HCT116 (cell line): ENCODE measurements around the gene ATM. TPM values are rescaled to one million over a fixed set of nuclear protein-coding genes. Genes with fewer than 3 reads are reported as not detected.

Source experiments
- ATAC-seq: fragments of 200-7000 bp; cut with Tn5 transposase; 2 replicates; pipeline ENCODE4 v1.9.1; 2020; ENCODE audit warnings: mild to moderate bottlenecking, moderate library complexity
- BruUV-seq: library from RNA; stranded (reverse); fragments of 400-500 nt; replicated peaks from 2 replicates; lab custom pipeline; 2021; lab: Mats Ljungman, UMichigan
- CTCF ChIA-PET: fragments of 300-600 bp; sonication (Branson Sonifier 250); formaldehyde crosslinking; loops from one replicate; lab custom pipeline; 2021; ENCODE audit warnings: antibody characterized with exemption; lab: Charles Lee
- POLR2A ChIA-PET: fragments of 300-600, 350-600 bp; sonication (Branson Sonifier 250); formaldehyde crosslinking; loops from one replicate; lab custom pipeline; 2021; ENCODE audit warnings: antibody characterized with exemption; lab: Charles Lee
- RAD21 ChIA-PET, 2 experiments: fragments of 300-600 bp; sonication (Branson Sonifier 250); formaldehyde crosslinking; loops; one replicate each; lab custom pipeline; 2023; ENCODE audit warnings: low total read pairs in 2 of 2; ENCODE audit not compliant: uncharacterized antibody in 2 of 2, unreplicated experiment in 2 of 2, low non-redundant PET in 1 of 2; lab: Charles Lee
- DNase-seq: peaks from one replicate; pipeline ENCODE4 v3.0.0-alpha.2; 2010; ENCODE audit warnings: low read depth, low spot score
- H2AFZ ChIP-seq: fragments of 200-600 bp; shearing (Covaris generic), sonication (generic); 2 replicates; pipeline ENCODE4 v1.6.1; 2017; ENCODE audit warnings: low read depth, mixed run types, mixed read lengths, antibody characterized with exemption, low read length; ENCODE audit not compliant: poor library complexity, severe bottlenecking
- H3K27ac ChIP-seq: 2 replicates; pipeline ENCODE4 v1.5.1; 2012; ENCODE audit warnings: low read depth, low read length
- H3K27me3 ChIP-seq: fragments of 200-600 bp; sonication (generic); 2 replicates; pipeline ENCODE4 v1.6.1; 2016; ENCODE audit warnings: mixed run types, low read length, mixed read lengths; ENCODE audit not compliant: insufficient read depth
- H3K36me3 ChIP-seq, 2 experiments: fragments of 200-500 bp in 1 of 2; fragments of 200-600 bp in 1 of 2; sonication (Bioruptor generic) in 1 of 2; sonication (generic) in 1 of 2; 2 replicates each; pipeline versions ENCODE4 v1.5.1 to v1.6.1; 2014 to 2016; ENCODE audit warnings: low read length in 2 of 2, inconsistent platforms in 1 of 2, mixed read lengths in 1 of 2, mixed run types in 1 of 2; ENCODE audit not compliant: insufficient read depth in 2 of 2, control insufficient read depth in 1 of 2
- H3K4me1 ChIP-seq, 2 experiments: fragments of 200-600 bp in 1 of 2; sonication (generic) in 1 of 2; 2 replicates each; pipeline versions ENCODE4 v1.5.1 to v1.6.1; 2012 to 2017; ENCODE audit warnings: low read length in 2 of 2, inconsistent platforms in 1 of 2, mild to moderate bottlenecking in 1 of 2, mixed read lengths in 1 of 2, mixed run types in 1 of 2, moderate library complexity in 1 of 2; ENCODE audit not compliant: insufficient read depth in 2 of 2, control insufficient read depth in 1 of 2
- H3K4me2 ChIP-seq: fragments of 200-600 bp; sonication (generic); 2 replicates; pipeline ENCODE4 v1.6.1; 2017; ENCODE audit warnings: mixed run types, low read length, mixed read lengths
- H3K4me3 ChIP-seq, 2 experiments: fragments of 200-600 bp in 1 of 2; sonication (generic) in 1 of 2; replicated peaks in 1 of 2; 2 replicates each; pipeline ENCODE4 v1.5.1; 2011 to 2016; ENCODE audit warnings: low read length in 2 of 2, control low read depth in 1 of 2, low read depth in 1 of 2, mild to moderate bottlenecking in 1 of 2, mixed read lengths in 1 of 2, mixed run types in 1 of 2
- H3K79me2 ChIP-seq: fragments of 200-600 bp; sonication (generic); 2 replicates; pipeline ENCODE4 v1.6.1; 2017; ENCODE audit warnings: mild to moderate bottlenecking, mixed run types, low read length, moderate library complexity, mixed read lengths; ENCODE audit not compliant: insufficient read depth
- H3K9ac ChIP-seq: fragments of 200-600 bp; sonication (generic); 2 replicates; pipeline ENCODE4 v1.6.1; 2016; ENCODE audit warnings: low read length, mixed read lengths
- H3K9me2 ChIP-seq: fragments of 200-600 bp; sonication (generic), shearing (Covaris generic); 2 replicates; pipeline ENCODE4 v1.6.1; 2017; ENCODE audit warnings: mixed run types, mild to moderate bottlenecking, moderate library complexity; ENCODE audit not compliant: insufficient read depth
- H3K9me3 ChIP-seq, 2 experiments: fragments of 200-500 bp in 1 of 2; fragments of 200-600 bp in 1 of 2; sonication (Bioruptor generic) in 1 of 2; sonication (generic) in 1 of 2; 2 replicates each; pipeline ENCODE4 v1.6.1; 2014 to 2017; ENCODE audit warnings: low read length in 2 of 2, mixed read lengths in 2 of 2, inconsistent platforms in 1 of 2, low read depth in 1 of 2, mild to moderate bottlenecking in 1 of 2, mixed run types in 1 of 2, moderate library complexity in 1 of 2; ENCODE audit not compliant: control insufficient read depth in 1 of 2, insufficient read depth in 1 of 2
- H4K20me1 ChIP-seq: fragments of 200-600 bp; sonication (generic), shearing (Covaris generic); 2 replicates; pipeline ENCODE4 v1.6.1; 2017; ENCODE audit warnings: mixed run types, mild to moderate bottlenecking, moderate library complexity; ENCODE audit not compliant: insufficient read depth
- ATF3 ChIP-seq: IDR thresholded peaks from 2 replicates; pipeline ENCODE4 v1.6.1; 2012
- CEBPB ChIP-seq: IDR thresholded peaks from 2 replicates; pipeline ENCODE4 v1.6.1; 2012; ENCODE audit warnings: low read depth
- CTCF ChIP-seq, 3 experiments: fragments of 200-600 bp in 1 of 3; sonication (generic) in 1 of 3; IDR thresholded peaks in 2 of 3; conservative IDR thresholded peaks in 1 of 3; 2 replicates each; pipeline ENCODE4 v1.5.1; 2012 to 2017; ENCODE audit warnings: low read depth in 2 of 3, low read length in 2 of 3, antibody characterized with exemption in 1 of 3, borderline replicate concordance in 1 of 3, control low read depth in 1 of 3, mild to moderate bottlenecking in 1 of 3, mixed read lengths in 1 of 3, mixed run types in 1 of 3, moderate library complexity in 1 of 3; ENCODE audit not compliant: insufficient read depth in 1 of 3
- EGR1 ChIP-seq: IDR thresholded peaks from 2 replicates; pipeline ENCODE4 v1.6.1; 2012; ENCODE audit warnings: low read depth
- ELF1 ChIP-seq: IDR thresholded peaks from 2 replicates; pipeline ENCODE4 v1.6.1; 2012; ENCODE audit warnings: low read depth, borderline replicate concordance
- EZH2 ChIP-seq: fragments of 200-600 bp; sonication (generic); IDR thresholded peaks from 2 replicates; pipeline ENCODE4 v1.6.1; 2017; ENCODE audit warnings: antibody characterized with exemption, mixed run types
- EZH2phosphoT487 ChIP-seq: fragments of 200-600 bp; IDR thresholded peaks from 2 replicates; pipeline ENCODE4 v1.6.1; 2018; ENCODE audit warnings: antibody characterized with exemption, borderline replicate concordance
- FOSL1 ChIP-seq: IDR thresholded peaks from 2 replicates; pipeline ENCODE4 v1.6.1; 2012; ENCODE audit warnings: low read depth
- JUND ChIP-seq: IDR thresholded peaks from 2 replicates; pipeline ENCODE4 v1.6.1; 2012
- POLR2A ChIP-seq: IDR thresholded peaks from 2 replicates; pipeline ENCODE4 v1.7.0; 2011; ENCODE audit warnings: borderline replicate concordance; ENCODE audit not compliant: insufficient read depth, insufficient read length; ENCODE audit errors: extremely low read depth
- RAD21 ChIP-seq: IDR thresholded peaks from 2 replicates; pipeline ENCODE4 v1.6.1; 2012; ENCODE audit warnings: low read depth, mild to moderate bottlenecking
- REST ChIP-seq: IDR thresholded peaks from 2 replicates; pipeline ENCODE4 v1.6.1; 2012; ENCODE audit warnings: low read depth
- TCF7L2 ChIP-seq: IDR thresholded peaks from 2 replicates; pipeline ENCODE4 v1.7.0; 2011; ENCODE audit warnings: borderline replicate concordance, inconsistent platforms; ENCODE audit not compliant: insufficient read depth, insufficient read length; ENCODE audit errors: extremely low read depth
- YY1 ChIP-seq: IDR thresholded peaks from 2 replicates; pipeline ENCODE4 v1.6.1; 2011; ENCODE audit warnings: low read length, low read depth, moderate library complexity, mild to moderate bottlenecking; ENCODE audit not compliant: insufficient replicate concordance; ENCODE audit errors: extremely low read depth
- ZBTB33 ChIP-seq: IDR thresholded peaks from 2 replicates; pipeline ENCODE4 v1.6.1; 2011; ENCODE audit warnings: mild to moderate bottlenecking, low read length, moderate library complexity; ENCODE audit not compliant: insufficient replicate concordance; ENCODE audit errors: extremely low read depth
- ZFX ChIP-seq: fragments of 450-650 bp; IDR thresholded peaks from 2 replicates; pipeline ENCODE4 v1.6.1; 2017
- ZNF274 ChIP-seq: fragments of 200-500 bp; sonication (Bioruptor generic); IDR thresholded peaks from 2 replicates; pipeline ENCODE4 v1.6.1; 2014; ENCODE audit warnings: mild to moderate bottlenecking, low read depth, low read length, inconsistent platforms
- intact Hi-C: fragments of 100-400 bp; cut with micrococcal nuclease; formaldehyde crosslinking; loops from 2 replicates; pipeline ENCODE4 v1.10.0; 2022
- total RNA-seq: library from RNA; stranded (reverse); gene quantifications from one replicate; pipeline ENCODE4 v1.2.1, GENCODE V29; 2021; ENCODE audit not compliant: unreplicated experiment

Gene ATM
- total RNA-seq, 1 experiment from 2014 or later: 32.2 TPM

GRCh38 chr11:108398439-108398838 is 175.6 kb downstream of the ATM start:
- Histone ChIP-seq H3K27ac (no peak overlapping the region), H3K9me3 (no peaks in the 10 kb centered on the region), H3K9ac (no peak overlapping the region), H4K20me1 (no peaks in the 10 kb centered on the region), H3K36me3 (no peaks in the 10 kb centered on the region), H3K4me2 (no peak overlapping the region), H3K4me1 (no peaks in the 10 kb centered on the region), H3K27me3 (no peaks in the 10 kb centered on the region), H3K79me2 (no peaks in the 10 kb centered on the region), H3K9me2 (no peaks in the 10 kb centered on the region), H3K4me3 (no peak overlapping the region), H2AFZ (no peak overlapping the region)
- RAD21 ChIA-PET: no interaction called here
- BruUV-seq: no TSS peak
- intact Hi-C loops: no loop called here
- ATAC-seq (no peak), DNase-seq (no peak)
- CTCF ChIA-PET: no interaction called here
- POLR2A ChIA-PET: no interaction called here
- TF ChIP-seq CTCF (IDR thresholded peaks at IDR 0.05 in 2 of 3, conservative IDR thresholded peaks at IDR 0.05 in 1 of 3; ENCODE audit: borderline replicate concordance in 1 of 3, insufficient read depth in 1 of 3, low read depth in 2 of 3, low read length in 2 of 3) (no peak), FOSL1 (no peak), EZH2 (no peak), EGR1 (no peak), EZH2phosphoT487 (no peak), POLR2A (no peak), CEBPB (no peak), ZFX (no peak), ZNF274 (no peak), YY1 (no peak), ELF1 (no peak), ATF3 (no peak), TCF7L2 (no peak), ZBTB33 (no peak), REST (no peak), RAD21 (no peak), JUND (no peak)
